Epithelial cell of esophagus (primary cell): ENCODE measurements around the gene ZBTB7A.

Source experiments
- DNase-seq: peaks from one replicate; pipeline ENCODE4 v3.0.0; 2010; ENCODE audit warnings: low read depth
- H3K4me3 ChIP-seq: 2 replicates; pipeline ENCODE4 v1.5.1; 2011; ENCODE audit warnings: mild to moderate bottlenecking, low read length, control low read depth
- TF ChIP-seq, protein P1 (sequence below): IDR thresholded peaks from 2 replicates; pipeline ENCODE4 v1.5.1; 2011; ENCODE audit warnings: low read depth, mild to moderate bottlenecking, low read length, control low read depth, inconsistent platforms; ENCODE audit not compliant: insufficient read depth; ENCODE audit errors: missing control alignments

Gene ZBTB7A

DNA sequence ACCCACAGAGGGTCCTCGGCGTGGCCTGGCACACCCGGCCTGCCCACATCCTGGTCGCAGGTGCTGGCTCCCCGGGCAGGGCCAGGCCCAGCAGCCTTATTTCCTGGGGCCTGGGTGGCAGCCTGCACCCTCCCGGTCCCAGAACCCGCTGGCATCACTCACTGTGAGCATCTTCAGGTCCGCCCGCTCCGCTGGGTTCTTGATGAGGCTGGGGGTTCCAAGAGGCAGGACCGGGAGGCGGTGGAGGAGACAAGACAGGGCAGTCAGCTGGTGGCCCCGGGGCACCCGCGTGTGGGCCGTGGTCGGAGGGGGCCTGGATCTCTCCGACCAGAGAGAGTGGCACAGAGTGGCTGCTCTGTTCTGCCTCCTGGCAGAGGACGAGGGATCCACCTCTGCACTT is 27.6 kb upstream of the ZBTB7A start:
- H3K4me3 ChIP-seq, result no peak overlapping the region
- TF ChIP-seq, protein P1, sequence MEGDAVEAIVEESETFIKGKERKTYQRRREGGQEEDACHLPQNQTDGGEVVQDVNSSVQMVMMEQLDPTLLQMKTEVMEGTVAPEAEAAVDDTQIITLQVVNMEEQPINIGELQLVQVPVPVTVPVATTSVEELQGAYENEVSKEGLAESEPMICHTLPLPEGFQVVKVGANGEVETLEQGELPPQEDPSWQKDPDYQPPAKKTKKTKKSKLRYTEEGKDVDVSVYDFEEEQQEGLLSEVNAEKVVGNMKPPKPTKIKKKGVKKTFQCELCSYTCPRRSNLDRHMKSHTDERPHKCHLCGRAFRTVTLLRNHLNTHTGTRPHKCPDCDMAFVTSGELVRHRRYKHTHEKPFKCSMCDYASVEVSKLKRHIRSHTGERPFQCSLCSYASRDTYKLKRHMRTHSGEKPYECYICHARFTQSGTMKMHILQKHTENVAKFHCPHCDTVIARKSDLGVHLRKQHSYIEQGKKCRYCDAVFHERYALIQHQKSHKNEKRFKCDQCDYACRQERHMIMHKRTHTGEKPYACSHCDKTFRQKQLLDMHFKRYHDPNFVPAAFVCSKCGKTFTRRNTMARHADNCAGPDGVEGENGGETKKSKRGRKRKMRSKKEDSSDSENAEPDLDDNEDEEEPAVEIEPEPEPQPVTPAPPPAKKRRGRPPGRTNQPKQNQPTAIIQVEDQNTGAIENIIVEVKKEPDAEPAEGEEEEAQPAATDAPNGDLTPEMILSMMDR, result no peak

DNA sequence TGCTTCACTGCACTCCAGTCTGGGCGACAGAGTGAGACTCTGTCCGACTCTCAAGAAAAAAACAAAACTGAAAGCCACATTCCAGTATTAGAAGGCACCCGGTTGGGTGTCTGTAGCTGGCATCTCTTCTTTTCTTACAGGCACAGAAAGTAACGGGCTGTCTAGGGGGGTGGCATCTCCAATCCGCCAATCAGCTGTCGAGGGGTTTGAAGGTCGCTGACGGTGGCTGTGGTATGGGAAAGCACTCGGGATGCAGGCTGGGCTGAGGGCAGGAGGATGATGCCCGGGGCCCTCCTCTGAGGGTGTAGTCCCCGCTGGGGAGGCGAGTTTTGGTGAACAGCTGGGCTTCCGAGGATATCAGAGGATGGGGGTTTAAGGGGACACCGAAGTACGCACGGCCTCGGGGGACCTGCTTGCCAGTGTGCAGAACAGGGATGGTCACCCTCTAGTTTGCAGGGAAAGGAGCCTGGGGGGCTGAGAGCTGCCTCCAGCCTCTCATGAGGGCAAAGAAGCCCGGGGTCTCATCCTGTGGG is 27.0 kb upstream of the ZBTB7A start:
- TF ChIP-seq, protein P1, result no peak
- no peak overlapping the region for H3K4me3 ChIP-seq
- no peak for DNase-seq

More for the DNA sequence above, 27.6 kb upstream of the ZBTB7A start:
- no peak for DNase-seq

DNA sequence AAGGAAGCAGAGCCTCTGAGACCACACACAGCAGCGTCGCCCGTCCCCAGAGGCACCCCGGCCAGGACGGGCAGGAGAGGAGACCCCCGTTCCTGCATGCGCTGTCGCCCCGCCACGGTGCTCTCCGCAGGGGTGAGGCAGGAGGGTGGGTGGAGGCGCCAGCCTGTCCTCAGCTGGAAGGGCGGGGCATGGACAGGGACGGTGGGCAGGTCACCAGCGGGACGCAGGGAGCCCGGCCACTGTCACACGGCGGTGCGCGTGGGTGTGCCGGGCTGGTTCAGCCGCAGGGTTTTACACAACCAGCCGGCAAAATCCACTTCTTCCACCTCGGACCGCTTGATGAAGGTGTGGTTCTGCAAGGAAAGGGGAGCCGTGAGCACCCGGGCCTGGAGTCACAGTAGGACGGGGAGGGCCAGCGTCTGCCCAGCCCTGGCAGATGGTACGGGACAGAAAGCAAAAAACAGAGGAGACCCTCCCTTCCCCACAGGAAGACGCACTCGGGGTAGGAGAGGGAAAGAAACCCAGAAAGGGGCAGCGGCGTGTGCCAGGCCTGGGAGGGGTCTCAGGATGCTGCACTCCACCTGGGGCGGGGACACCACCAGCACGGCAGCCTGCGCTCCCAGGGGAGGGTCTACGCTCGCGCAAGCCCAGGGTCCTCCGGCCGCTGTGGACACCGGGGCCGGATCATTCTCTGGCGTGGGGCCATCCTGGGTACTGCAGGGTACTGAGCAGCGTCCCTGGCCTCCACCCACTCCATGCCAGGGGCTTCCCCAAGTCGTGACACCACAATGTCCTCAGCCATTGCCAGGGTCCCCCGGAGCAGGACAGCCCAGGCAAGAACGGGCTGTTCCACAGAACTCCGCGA is 23.9 kb upstream of the ZBTB7A start:
- H3K4me3 ChIP-seq, result no peak overlapping the region
- TF ChIP-seq, protein P1, result no peak
- no peak for DNase-seq

DNA sequence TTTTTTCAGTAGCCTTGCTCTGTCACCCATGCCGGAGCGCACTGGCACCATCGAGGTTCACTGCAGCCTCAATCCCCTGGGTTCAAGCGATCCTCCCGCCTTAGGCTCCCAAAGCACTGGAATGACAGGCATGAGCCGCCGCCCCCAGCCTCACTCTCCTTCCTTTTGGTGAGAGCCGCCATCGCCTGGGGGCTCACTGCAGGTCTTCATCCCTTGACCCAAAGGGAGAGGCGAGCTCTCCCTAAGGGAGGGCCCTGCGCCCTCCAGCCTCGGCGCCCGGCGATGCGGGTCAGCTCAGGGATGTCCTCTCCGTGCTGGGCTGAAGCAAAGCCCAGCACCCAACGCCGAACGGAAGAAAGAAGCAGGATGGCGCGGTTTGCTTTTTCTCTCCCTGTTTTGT is 23.2 kb upstream of the ZBTB7A start:
- no peak for DNase-seq
- TF ChIP-seq, protein P1, result no peak
- no peak overlapping the region for H3K4me3 ChIP-seq

- TF ChIP-seq, protein P1, result no peak
- DNase-seq, result no peak
- no peak overlapping the region for H3K4me3 ChIP-seq
Observed at GRCh38 chr19:4089400-4089908, 22.8 kb upstream of the ZBTB7A start.

- H3K4me3 ChIP-seq, result no peak overlapping the region
- TF ChIP-seq, protein P1, result no peak
- DNase-seq, result no peak
Observed at GRCh38 chr19:4088975-4089374, 22.3 kb upstream of the ZBTB7A start.
